HG03558 (cell line): ENCODE results near the gene NCAPD2.

Experiments used
- ATAC-seq: cut with Tn5 transposase; IDR thresholded peaks from one replicate; pipeline ENCODE4 v1.9.1; 2021; ENCODE audit warnings: moderate number of reproducible peaks; ENCODE audit not compliant: unreplicated experiment; ENCODE audit errors: extremely low read depth

Gene NCAPD2

GRCh38 chr12:6493497-6494257, at the start of gene NCAPD2:
Gene NCAPD2, plus strand, starts transcription at chr12:6494102. Its CDS starts 997 bp downstream, at chr12:6495099.
- ATAC-seq, result peak; percentile 77

- ATAC-seq, result no peak
Measured at GRCh38 chr12:6444704-6445688, 48.9 kb upstream of the NCAPD2 start, which contains the start of gene CD27. Gene CD27, plus strand, starts transcription at chr12:6444955. Its CDS starts 141 bp downstream, at chr12:6445096.

- ATAC-seq, result no peak
Measured at GRCh38 chr12:6450091-6450868, 43.6 kb upstream of the NCAPD2 start.

- no peak for ATAC-seq
Measured at GRCh38 chr12:6450869-6451347, 43.0 kb upstream of the NCAPD2 start.

- ATAC-seq, result no peak
Measured at GRCh38 chr12:6451348-6452244, 42.3 kb upstream of the NCAPD2 start, which contains the start of gene TAPBPL. Gene TAPBPL, plus strand, starts transcription at chr12:6452042. Its CDS starts 207 bp downstream, at chr12:6452249.

GRCh38 chr12:6452245-6452943, 41.5 kb upstream of the NCAPD2 start:
- no peak for ATAC-seq

GRCh38 chr12:6452944-6453630, 40.8 kb upstream of the NCAPD2 start:
- ATAC-seq, result no peak

- ATAC-seq, result no peak
Measured at GRCh38 chr12:6457220-6457945, 36.5 kb upstream of the NCAPD2 start.

- ATAC-seq, result no peak
Measured at GRCh38 chr12:6458281-6459003, 35.5 kb upstream of the NCAPD2 start.

GRCh38 chr12:6459004-6459337, 34.9 kb upstream of the NCAPD2 start:
- no peak for ATAC-seq

GRCh38 chr12:6460751-6461371, 33.0 kb upstream of the NCAPD2 start:
- no peak for ATAC-seq

GRCh38 chr12:6461401-6462233, 32.3 kb upstream of the NCAPD2 start:
- no peak for ATAC-seq

- ATAC-seq, result no peak
Measured at GRCh38 chr12:6462234-6462995, 31.5 kb upstream of the NCAPD2 start.

GRCh38 chr12:6463216-6463615, 30.7 kb upstream of the NCAPD2 start:
- ATAC-seq, result no peak

- ATAC-seq, result no peak
Measured at GRCh38 chr12:6463858-6464257, 30.0 kb upstream of the NCAPD2 start.
